K562 (cell line): ENCODE measurements around the gene HERC3. TPM values are rescaled to one million over a fixed set of nuclear protein-coding genes. Genes with fewer than 3 reads are reported as not detected.
A peak's percentile ranks its signal among the peaks of the same experiment; 100 is the strongest.

Source experiments
- ATF1 ChIP-seq, 2 experiments: fragments of 450-650 bp in 1 of 2; IDR thresholded peaks; 2 replicates each; pipeline ENCODE4 v1.6.1; 2016; ENCODE audit warnings: missing compliant biosample characterization in 1 of 2, missing genetic modification characterization in 1 of 2
- ATF7 ChIP-seq: fragments of 450-650 bp; IDR thresholded peaks from 2 replicates; pipeline ENCODE4 v1.7.1; 2014; ENCODE audit warnings: mild to moderate bottlenecking, moderate library complexity
- CBX5 ChIP-seq: IDR thresholded peaks from 2 replicates; pipeline ENCODE4 v1.6.1; 2014; ENCODE audit warnings: low read depth, borderline replicate concordance
- CCNT2 ChIP-seq: IDR thresholded peaks from 2 replicates; pipeline ENCODE4 v1.6.1; 2011; ENCODE audit warnings: borderline replicate concordance, low read depth, mild to moderate bottlenecking, moderate library complexity, mixed read lengths, low read length; ENCODE audit not compliant: insufficient read length; ENCODE audit errors: extremely low read depth
- COPS2 ChIP-seq: fragments of 450-650 bp; conservative IDR thresholded peaks from 2 replicates; pipeline ENCODE4 v1.6.1; 2016; ENCODE audit warnings: mild to moderate bottlenecking, moderate library complexity
- ELF2 ChIP-seq: fragments of 250-450 bp; sonication (Bioruptor Pico); IDR thresholded peaks from 2 replicates; pipeline ENCODE4 v1.5.0; 2021; ENCODE audit warnings: mild to moderate bottlenecking
- ELF4 ChIP-seq: fragments of 450-650 bp; formaldehyde crosslinking; IDR thresholded peaks from 2 replicates; pipeline ENCODE4 v1.4.0; 2022; ENCODE audit warnings: missing genetic modification characterization
- HMG20A ChIP-seq: fragments of 450-650 bp; formaldehyde crosslinking; conservative IDR thresholded peaks from 2 replicates; pipeline ENCODE4 v1.4.0; 2020; ENCODE audit warnings: mild to moderate bottlenecking, mixed read lengths
- HNRNPH1 ChIP-seq: fragments of 200-400 bp; formaldehyde crosslinking; optimal IDR thresholded peaks from 2 replicates; pipeline ENCODE3; 2017; ENCODE audit warnings: low read depth, mild to moderate bottlenecking, low read length, moderate library complexity
- JUNB ChIP-seq: fragments of 450-650 bp; formaldehyde crosslinking; conservative IDR thresholded peaks from 2 replicates; pipeline ENCODE4 v1.4.0; 2020; ENCODE audit warnings: mild to moderate bottlenecking
- LARP7 ChIP-seq: fragments of 450-650 bp; IDR thresholded peaks from 2 replicates; pipeline ENCODE4 v1.6.1; 2016
- MAX ChIP-seq: sonication (generic); formaldehyde crosslinking; IDR thresholded peaks from 2 replicates; pipeline ENCODE4 v1.9.0; 2022; ENCODE audit warnings: mild to moderate bottlenecking, missing genetic modification reagents
- MTF1 ChIP-seq: fragments of 250-450 bp; sonication (Bioruptor Pico); IDR thresholded peaks from 2 replicates; pipeline ENCODE4 v1.9.0; 2021; ENCODE audit warnings: moderate library complexity, mild to moderate bottlenecking, inconsistent platforms, borderline replicate concordance
- POU5F1 ChIP-seq: fragments of 150-350 bp; IDR thresholded peaks from 2 replicates; pipeline ENCODE4 v1.6.1; 2014; ENCODE audit warnings: borderline replicate concordance, low read length, low read depth, mild to moderate bottlenecking; ENCODE audit not compliant: partially characterized antibody
- RB1 ChIP-seq: fragments of 450-650 bp; IDR thresholded peaks from 2 replicates; pipeline ENCODE4 v1.6.1; 2017; ENCODE audit warnings: low read depth, mild to moderate bottlenecking
- SIN3B ChIP-seq: fragments of 450-650 bp; IDR thresholded peaks from 2 replicates; pipeline ENCODE4 v1.6.1; 2017; ENCODE audit warnings: low read depth, mild to moderate bottlenecking, moderate library complexity
- TOE1 ChIP-seq, 2 experiments: fragments of 450-650 bp in 1 of 2; sonication (generic) in 1 of 2; formaldehyde crosslinking in 1 of 2; IDR thresholded peaks; 2 replicates each; pipeline versions ENCODE4 v1.7.1 to v1.8.0; 2016 to 2022; ENCODE audit warnings: borderline replicate concordance in 2 of 2, mild to moderate bottlenecking in 2 of 2, antibody characterized with exemption in 1 of 2, inconsistent platforms in 1 of 2, low read depth in 1 of 2, missing genetic modification reagents in 1 of 2, moderate library complexity in 1 of 2
- ZC3H4 ChIP-seq: sonication (generic); formaldehyde crosslinking; IDR thresholded peaks from 2 replicates; pipeline ENCODE4 v1.9.0; 2021; ENCODE audit warnings: missing genetic modification reagents, borderline replicate concordance
- ZFP30 ChIP-seq: fragments of 250-450 bp; sonication (Bioruptor Pico); IDR thresholded peaks from 2 replicates; pipeline ENCODE4 v1.8.0; 2022; ENCODE audit warnings: moderate library complexity, mild to moderate bottlenecking, inconsistent platforms, borderline replicate concordance
- ZKSCAN3 ChIP-seq: fragments of 250-450 bp; sonication (Bioruptor Pico); IDR thresholded peaks from 2 replicates; pipeline ENCODE4 v1.4.0; 2020
- ZNF124 ChIP-seq: sonication (generic); formaldehyde crosslinking; IDR thresholded peaks from 2 replicates; pipeline ENCODE4 v1.8.1; 2022; ENCODE audit warnings: missing genetic modification reagents
- ZNF253 ChIP-seq: fragments of 250-450 bp; sonication (Bioruptor Pico); conservative IDR thresholded peaks from 2 replicates; pipeline ENCODE4 v1.6.1; 2021; ENCODE audit warnings: mild to moderate bottlenecking
- ZNF263 ChIP-seq: sonication (generic); formaldehyde crosslinking; IDR thresholded peaks from 2 replicates; pipeline ENCODE4 v1.8.0; 2022; ENCODE audit warnings: mild to moderate bottlenecking, missing genetic modification reagents, borderline replicate concordance
- ZNF551 ChIP-seq: fragments of 250-450 bp; sonication (Bioruptor Pico); IDR thresholded peaks from 2 replicates; pipeline ENCODE4 v1.5.0; 2021; ENCODE audit warnings: mild to moderate bottlenecking, moderate library complexity
- polyA plus RNA-seq, 8 experiments: library from polyadenylated mRNA; depleted of rRNA in 4 of 8; stranded (reverse) in 5 of 8; unstranded in 3 of 8; fragments of >200 nt; fragmentation: Nextera tagmentation in 2 of 8; fragmentation: Illumina TruSeq in 1 of 8; extraction: Ambion mirVana in 2 of 8; extraction: Trizol in 1 of 8; gene quantifications; 2 replicates each; pipeline versions ENCODE4 v1.2.1 to v1.2.3, GENCODE V29; 2011 to 2014; ENCODE audit warnings: inconsistent platforms in 1 of 8, missing spikeins in 1 of 8
- total RNA-seq, 7 experiments: library from RNA; depleted of rRNA in 6 of 7; stranded (reverse); fragments of >200 nt in 6 of 7; fragmentation: Illumina TruSeq in 2 of 7; extraction: Trizol in 2 of 7; gene quantifications; 2 replicates each; pipeline versions ENCODE4 v1.2.1 to v1.2.3, GENCODE V29; 2011 to 2021; ENCODE audit warnings: low replicate concordance in 1 of 7
- TF ChIP-seq, protein P1 (sequence below): fragments of 250-450 bp; sonication (Bioruptor Pico); IDR thresholded peaks from 2 replicates; pipeline ENCODE4 v1.5.0; 2020; ENCODE audit warnings: mild to moderate bottlenecking
- TF ChIP-seq, protein P2 (sequence below): fragments of 250-450 bp; sonication (Bioruptor Pico); IDR thresholded peaks from 2 replicates; pipeline ENCODE4 v1.8.0; 2021; ENCODE audit warnings: moderate library complexity, mild to moderate bottlenecking, inconsistent platforms

HERC3 gene
- total and polyA plus RNA-seq, 9 of the 15 experiments (the other 6 are each of a cell fraction or from before 2014, with no cell fraction given) = 1.8 to 13.1 (median 7.6) TPM

GRCh38 chr4:88592600-88593448, 544 bp downstream of the HERC3 start (continued):
- TF ChIP-seq COPS2 (no peak), RB1 (no peak), ZNF124 (CRISPR knock-in tag) (no peak), HNRNPH1 (no peak), JUNB (CRISPR knock-in tag) (no peak), TOE1 (IDR thresholded peaks at IDR 0.05; ENCODE audit: borderline replicate concordance) (no peak), TOE1 (CRISPR knock-in tag; IDR thresholded peaks at IDR 0.05; ENCODE audit: borderline replicate concordance, low read depth) (no peak), ATF7 (peak; percentile 42; the same call in 1 of the 2 replicates), MTF1 (no peak), LARP7 (no peak), ZC3H4 (CRISPR knock-in tag) (no peak), ZNF263 (CRISPR knock-in tag) (no peak), HMG20A (CRISPR knock-in tag) (no peak), SIN3B (no peak), ZNF551 (no peak), POU5F1 (no peak), ELF4 (CRISPR knock-in tag) (no peak), ATF1 (CRISPR knock-in tag; IDR thresholded peaks at IDR 0.05) (no peak), ATF1 (tag; IDR thresholded peaks at IDR 0.05) (peak; percentile 71), ELF2 (no peak), CBX5 (no peak), MAX (CRISPR knock-in tag) (peak; percentile 92), ZKSCAN3 (CRISPR knock-in tag) (no peak), ZNF253 (no peak), CCNT2 (peak; percentile 73), ZFP30 (no peak)
- TF ChIP-seq, protein P1, sequence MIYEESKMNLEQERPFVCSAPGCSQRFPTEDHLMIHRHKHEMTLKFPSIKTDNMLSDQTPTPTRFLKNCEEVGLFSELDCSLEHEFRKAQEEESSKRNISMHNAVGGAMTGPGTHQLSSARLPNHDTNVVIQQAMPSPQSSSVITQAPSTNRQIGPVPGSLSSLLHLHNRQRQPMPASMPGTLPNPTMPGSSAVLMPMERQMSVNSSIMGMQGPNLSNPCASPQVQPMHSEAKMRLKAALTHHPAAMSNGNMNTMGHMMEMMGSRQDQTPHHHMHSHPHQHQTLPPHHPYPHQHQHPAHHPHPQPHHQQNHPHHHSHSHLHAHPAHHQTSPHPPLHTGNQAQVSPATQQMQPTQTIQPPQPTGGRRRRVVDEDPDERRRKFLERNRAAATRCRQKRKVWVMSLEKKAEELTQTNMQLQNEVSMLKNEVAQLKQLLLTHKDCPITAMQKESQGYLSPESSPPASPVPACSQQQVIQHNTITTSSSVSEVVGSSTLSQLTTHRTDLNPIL = no peak
- TF ChIP-seq, protein P2, sequence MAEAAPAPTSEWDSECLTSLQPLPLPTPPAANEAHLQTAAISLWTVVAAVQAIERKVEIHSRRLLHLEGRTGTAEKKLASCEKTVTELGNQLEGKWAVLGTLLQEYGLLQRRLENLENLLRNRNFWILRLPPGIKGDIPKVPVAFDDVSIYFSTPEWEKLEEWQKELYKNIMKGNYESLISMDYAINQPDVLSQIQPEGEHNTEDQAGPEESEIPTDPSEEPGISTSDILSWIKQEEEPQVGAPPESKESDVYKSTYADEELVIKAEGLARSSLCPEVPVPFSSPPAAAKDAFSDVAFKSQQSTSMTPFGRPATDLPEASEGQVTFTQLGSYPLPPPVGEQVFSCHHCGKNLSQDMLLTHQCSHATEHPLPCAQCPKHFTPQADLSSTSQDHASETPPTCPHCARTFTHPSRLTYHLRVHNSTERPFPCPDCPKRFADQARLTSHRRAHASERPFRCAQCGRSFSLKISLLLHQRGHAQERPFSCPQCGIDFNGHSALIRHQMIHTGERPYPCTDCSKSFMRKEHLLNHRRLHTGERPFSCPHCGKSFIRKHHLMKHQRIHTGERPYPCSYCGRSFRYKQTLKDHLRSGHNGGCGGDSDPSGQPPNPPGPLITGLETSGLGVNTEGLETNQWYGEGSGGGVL = no peak
